Prostate gland (tissue), 2 donors: ENCODE results near the gene GPR82.

Experiments used
- CTCF ChIP-seq, 4 experiments: fragments of 200-600 bp in 2 of 4; fragments of 450-650 bp in 2 of 4; sonication (generic) in 2 of 4; IDR thresholded peaks; 1 replicate in 3 of 4; 2 replicates in 1 of 4; pipeline ENCODE4 v1.5.1; 2016 to 2019; ENCODE audit warnings: antibody characterized with exemption in 4 of 4, mild to moderate bottlenecking in 2 of 4, moderate library complexity in 2 of 4
- POLR2A ChIP-seq: fragments of 450-650 bp; IDR thresholded peaks from one replicate; pipeline ENCODE4 v1.6.1; 2016; ENCODE audit warnings: antibody characterized with exemption, mild to moderate bottlenecking
- POLR2AphosphoS5 ChIP-seq: sonication (generic); formaldehyde crosslinking; IDR thresholded peaks from one replicate; pipeline ENCODE4 v1.6.1; 2017; ENCODE audit warnings: antibody characterized with exemption

GRCh38 chrX:41750716-41751115 is 26.7 kb downstream of the GPR82 start:
- TF ChIP-seq CTCF (IDR thresholded peaks at IDR 0.05) (no peak), POLR2AphosphoS5 (no peak), POLR2A (no peak)
